Measurements from ENCODE around the gene HP1BP3. TPM values are rescaled to one million over a fixed set of nuclear protein-coding genes. Genes with fewer than 3 reads are reported as not detected.

Gene HP1BP3
- total and polyA plus RNA-seq, 10 donors = 47.3 to 272 (median 195) TPM

- intact Hi-C loops (cut with DNase I; ENCODE audit: low total_unique reads) = no loop called here
- Histone ChIP-seq H3K27ac (no peak overlapping the region), H3K36me3 (peaks cover 2 to 100% (median 96%) of the 10 kb centered on the region in 6 donors), H3K9me3 (no peaks in the 10 kb centered on the region), H3K27me3 (replicated peaks in 1 of 7) (no peaks in the 10 kb centered on the region), H3K4me3 (no peak overlapping the region), H3K4me1 (no peaks in the 10 kb centered on the region)
- no peak for DNase-seq
- WGBS, 5 donors = 94 to 97% (median 97%) methylated on average over 3 of the region's 3 CpGs
- no peak for TF ChIP-seq POLR2AphosphoS5 (IDR thresholded peaks at IDR 0.05)
- no peak for TF ChIP-seq POLR2A (IDR thresholded peaks at IDR 0.05)
- TF ChIP-seq, protein P1, sequence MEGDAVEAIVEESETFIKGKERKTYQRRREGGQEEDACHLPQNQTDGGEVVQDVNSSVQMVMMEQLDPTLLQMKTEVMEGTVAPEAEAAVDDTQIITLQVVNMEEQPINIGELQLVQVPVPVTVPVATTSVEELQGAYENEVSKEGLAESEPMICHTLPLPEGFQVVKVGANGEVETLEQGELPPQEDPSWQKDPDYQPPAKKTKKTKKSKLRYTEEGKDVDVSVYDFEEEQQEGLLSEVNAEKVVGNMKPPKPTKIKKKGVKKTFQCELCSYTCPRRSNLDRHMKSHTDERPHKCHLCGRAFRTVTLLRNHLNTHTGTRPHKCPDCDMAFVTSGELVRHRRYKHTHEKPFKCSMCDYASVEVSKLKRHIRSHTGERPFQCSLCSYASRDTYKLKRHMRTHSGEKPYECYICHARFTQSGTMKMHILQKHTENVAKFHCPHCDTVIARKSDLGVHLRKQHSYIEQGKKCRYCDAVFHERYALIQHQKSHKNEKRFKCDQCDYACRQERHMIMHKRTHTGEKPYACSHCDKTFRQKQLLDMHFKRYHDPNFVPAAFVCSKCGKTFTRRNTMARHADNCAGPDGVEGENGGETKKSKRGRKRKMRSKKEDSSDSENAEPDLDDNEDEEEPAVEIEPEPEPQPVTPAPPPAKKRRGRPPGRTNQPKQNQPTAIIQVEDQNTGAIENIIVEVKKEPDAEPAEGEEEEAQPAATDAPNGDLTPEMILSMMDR (IDR thresholded peaks at IDR 0.05 in 8 of 11, conservative IDR thresholded peaks at IDR 0.05 in 3 of 11) = no peak
These were observed 23.7 kb downstream of the HP1BP3 start for GRCh38 chr1:20763417-20763816.

DNA sequence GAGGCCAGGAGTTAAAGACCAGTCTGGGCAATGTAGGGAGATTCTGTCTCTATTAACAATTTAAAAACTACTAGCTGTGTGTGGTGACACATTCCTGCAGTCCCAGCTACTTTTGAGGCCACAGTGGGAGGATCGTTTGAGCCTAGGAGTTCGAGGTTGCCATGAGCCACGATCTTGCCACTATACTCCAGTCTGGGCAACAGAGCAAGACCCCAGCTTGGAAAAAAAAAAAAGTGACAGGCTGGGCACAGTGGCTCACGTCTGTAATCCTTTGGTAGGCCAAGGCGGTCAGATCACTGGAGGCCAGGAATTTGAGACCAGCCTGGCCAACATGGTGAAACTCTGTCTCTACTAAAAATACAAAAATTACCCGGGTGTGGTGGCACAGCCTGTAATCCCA lies 26.8 kb downstream of the HP1BP3 start:
- no peaks in the 10 kb centered on the region for H3K9me3 ChIP-seq
- intact Hi-C loops (cut with DNase I; ENCODE audit: low total_unique reads) = no loop called here
- H3K27me3 ChIP-seq (replicated peaks in 1 of 7) = no peaks in the 10 kb centered on the region
- H3K36me3 ChIP-seq = peaks cover 0 to 100% (median 97%) of the 10 kb centered on the region in 6 donors
- TF ChIP-seq POLR2A (IDR thresholded peaks at IDR 0.05) (no peak), POLR2AphosphoS5 (IDR thresholded peaks at IDR 0.05) (no peak)
- TF ChIP-seq, protein P1 (IDR thresholded peaks at IDR 0.05 in 8 of 11, conservative IDR thresholded peaks at IDR 0.05 in 3 of 11) = no peak
- DNase-seq = no peak
- 88 to 96% (median 95%) methylated on average over 6 of the region's 6 CpGs for WGBS, 5 donors
- no peak overlapping the region for H3K4me3 ChIP-seq
- no peaks in the 10 kb centered on the region for H3K4me1 ChIP-seq
- no peak overlapping the region for H3K27ac ChIP-seq

GRCh38 chr1:20753589-20753988 lies 33.5 kb downstream of the HP1BP3 start:
- H3K27ac ChIP-seq = no peak overlapping the region
- intact Hi-C loops (cut with DNase I; ENCODE audit: low total_unique reads) = no loop called here
- no peak for DNase-seq
- 88 to 94% (median 90%) methylated on average over 3 of the region's 3 CpGs for WGBS, 5 donors
- no peaks in the 10 kb centered on the region for H3K9me3 ChIP-seq
- TF ChIP-seq POLR2A (IDR thresholded peaks at IDR 0.05) = no peak
- TF ChIP-seq, protein P1 (IDR thresholded peaks at IDR 0.05 in 8 of 11, conservative IDR thresholded peaks at IDR 0.05 in 3 of 11) = no peak
- no peak for TF ChIP-seq POLR2AphosphoS5 (IDR thresholded peaks at IDR 0.05)
- H3K4me1 ChIP-seq = no peaks in the 10 kb centered on the region
- peaks cover 0 to 100% (median 69%) of the 10 kb centered on the region in 6 donors for H3K36me3 ChIP-seq
- H3K4me3 ChIP-seq = no peak overlapping the region
- no peaks in the 10 kb centered on the region for H3K27me3 ChIP-seq (replicated peaks in 1 of 7)

DNA sequence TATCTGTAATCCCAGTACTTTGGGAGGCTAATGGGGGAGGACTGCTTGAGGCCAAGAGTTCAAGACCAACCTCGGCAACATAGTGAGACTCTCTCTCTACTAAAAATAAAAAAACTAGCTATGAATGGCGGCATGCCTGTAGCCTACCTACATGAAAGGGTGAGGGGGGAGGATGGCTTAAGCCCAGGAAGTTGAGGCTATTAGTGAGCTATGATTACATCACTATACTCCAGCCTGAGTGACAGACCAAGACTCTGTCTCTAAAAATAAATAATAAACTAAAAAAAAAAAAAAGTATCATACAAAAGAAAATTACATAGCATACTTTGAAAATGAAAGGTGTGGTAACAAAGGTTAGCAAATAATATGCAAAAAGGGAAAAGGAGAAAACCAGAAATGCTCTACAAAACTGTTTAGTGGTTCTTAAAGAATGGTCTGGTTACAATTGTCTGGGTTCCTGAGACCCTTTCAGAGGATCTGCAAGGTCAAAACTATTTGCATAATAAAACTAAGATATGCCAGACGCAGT lies 35.6 kb downstream of the HP1BP3 start:
- H3K27ac ChIP-seq = no peak overlapping the region
- no peak for DNase-seq
- TF ChIP-seq, protein P1 (IDR thresholded peaks at IDR 0.05 in 8 of 11, conservative IDR thresholded peaks at IDR 0.05 in 3 of 11) = no peak
- TF ChIP-seq POLR2A (IDR thresholded peaks at IDR 0.05) (no peak), POLR2AphosphoS5 (IDR thresholded peaks at IDR 0.05) (no peak)
- peaks cover 0 to 100% (median 69%) of the 10 kb centered on the region in 6 donors for H3K36me3 ChIP-seq
- H3K9me3 ChIP-seq = no peaks in the 10 kb centered on the region
- WGBS, 5 donors = 79 to 91% (median 87%) methylated on average over 3 of the region's 3 CpGs
- intact Hi-C loops (cut with DNase I; ENCODE audit: low total_unique reads) = no loop called here
- no peaks in the 10 kb centered on the region for H3K27me3 ChIP-seq (replicated peaks in 1 of 7)
- H3K4me3 ChIP-seq = no peak overlapping the region
- no peaks in the 10 kb centered on the region for H3K4me1 ChIP-seq
